NB4 (cell line): ENCODE results near the gene C10orf71.
A peak's percentile ranks its signal among the peaks of the same experiment; 100 is the strongest.

Experiments used
- DNase-seq: peaks from one replicate; pipeline ENCODE4 v3.0.0; 2010; ENCODE audit warnings: low read depth
- H3K4me3 ChIP-seq: one replicate; pipeline ENCODE4 v1.5.1; 2011; ENCODE audit warnings: mild to moderate bottlenecking, low read depth, low read length, moderate library complexity
- MYC ChIP-seq: IDR thresholded peaks from 2 replicates; pipeline ENCODE4 v1.6.1; 2011; ENCODE audit warnings: low read depth, low read length
- POLR2A ChIP-seq: IDR thresholded peaks from 2 replicates; pipeline ENCODE4 v1.6.1; 2011; ENCODE audit warnings: mild to moderate bottlenecking; ENCODE audit not compliant: insufficient read length; ENCODE audit errors: extremely low read depth
- TF ChIP-seq, protein P1 (sequence below): IDR thresholded peaks from one replicate; pipeline ENCODE4 v1.5.1; 2012; ENCODE audit warnings: low read depth, low read length
- TF ChIP-seq, protein P2 (sequence below): IDR thresholded peaks from 2 replicates; pipeline ENCODE4 v1.6.1; 2011; ENCODE audit warnings: low read depth, low read length

C10orf71 gene

DNA sequence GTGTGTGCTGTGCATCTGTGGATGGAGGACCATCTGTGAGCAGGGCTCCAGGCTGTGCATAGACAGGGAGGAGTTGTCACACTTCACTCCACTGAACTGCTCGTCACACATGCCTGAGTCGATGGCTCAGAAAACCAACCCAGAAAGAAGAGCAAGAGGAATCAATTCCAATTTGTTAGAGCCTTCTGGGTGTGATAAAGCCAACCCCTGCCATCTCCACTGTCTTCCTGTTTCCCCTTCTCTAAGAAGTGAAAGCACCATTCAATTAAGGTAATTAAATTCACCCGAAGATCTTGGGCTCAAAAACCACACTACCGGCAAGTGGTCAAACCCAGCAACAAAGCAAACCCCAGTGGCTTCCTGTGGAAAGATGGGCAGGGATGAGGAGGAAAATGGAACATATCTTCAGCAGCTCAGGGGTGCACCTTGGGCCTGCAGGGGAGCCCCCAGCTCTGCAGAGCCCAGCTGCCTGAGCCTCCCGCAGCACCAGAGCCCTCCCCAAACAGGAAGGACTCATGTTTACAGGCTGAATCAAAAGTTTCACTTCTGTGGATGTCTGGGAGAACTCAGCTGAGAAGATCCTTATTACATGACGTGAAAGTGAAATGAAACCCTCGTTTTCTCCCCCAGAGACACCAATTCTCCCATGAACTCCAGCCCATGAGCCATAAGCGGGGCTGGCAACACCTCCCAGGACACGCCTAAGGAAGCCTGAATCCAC is 10.9 kb downstream of the C10orf71 start:
- peak; percentile 81 for DNase-seq
- H3K4me3 ChIP-seq: peak overlapping the region; percentile 27
- TF ChIP-seq, protein P1, sequence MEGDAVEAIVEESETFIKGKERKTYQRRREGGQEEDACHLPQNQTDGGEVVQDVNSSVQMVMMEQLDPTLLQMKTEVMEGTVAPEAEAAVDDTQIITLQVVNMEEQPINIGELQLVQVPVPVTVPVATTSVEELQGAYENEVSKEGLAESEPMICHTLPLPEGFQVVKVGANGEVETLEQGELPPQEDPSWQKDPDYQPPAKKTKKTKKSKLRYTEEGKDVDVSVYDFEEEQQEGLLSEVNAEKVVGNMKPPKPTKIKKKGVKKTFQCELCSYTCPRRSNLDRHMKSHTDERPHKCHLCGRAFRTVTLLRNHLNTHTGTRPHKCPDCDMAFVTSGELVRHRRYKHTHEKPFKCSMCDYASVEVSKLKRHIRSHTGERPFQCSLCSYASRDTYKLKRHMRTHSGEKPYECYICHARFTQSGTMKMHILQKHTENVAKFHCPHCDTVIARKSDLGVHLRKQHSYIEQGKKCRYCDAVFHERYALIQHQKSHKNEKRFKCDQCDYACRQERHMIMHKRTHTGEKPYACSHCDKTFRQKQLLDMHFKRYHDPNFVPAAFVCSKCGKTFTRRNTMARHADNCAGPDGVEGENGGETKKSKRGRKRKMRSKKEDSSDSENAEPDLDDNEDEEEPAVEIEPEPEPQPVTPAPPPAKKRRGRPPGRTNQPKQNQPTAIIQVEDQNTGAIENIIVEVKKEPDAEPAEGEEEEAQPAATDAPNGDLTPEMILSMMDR: no peak
- TF ChIP-seq MYC (no peak), POLR2A (no peak)

DNA sequence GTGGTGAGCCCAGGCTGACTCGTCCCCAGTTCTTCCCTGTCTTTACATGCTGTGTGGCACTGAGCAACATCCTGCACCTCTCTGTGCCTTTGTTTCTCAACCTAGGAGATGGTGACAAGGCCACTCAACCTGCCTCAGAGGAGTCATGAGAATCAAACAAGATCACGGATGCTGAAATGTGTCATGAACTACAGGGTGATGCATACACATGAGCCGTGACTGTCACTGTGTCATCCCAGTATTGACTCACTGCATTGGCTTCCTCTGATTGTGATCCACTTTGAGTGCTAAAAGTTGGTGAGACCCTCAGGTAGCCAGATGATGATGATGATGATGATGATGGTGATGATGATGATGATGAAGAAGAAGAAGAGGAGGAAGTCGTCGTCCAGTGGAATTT is 11.5 kb downstream of the C10orf71 start:
- no peak overlapping the region for H3K4me3 ChIP-seq
- no peak for DNase-seq
- TF ChIP-seq POLR2A (no peak), MYC (no peak)
- TF ChIP-seq, protein P1: no peak
- TF ChIP-seq, protein P2, sequence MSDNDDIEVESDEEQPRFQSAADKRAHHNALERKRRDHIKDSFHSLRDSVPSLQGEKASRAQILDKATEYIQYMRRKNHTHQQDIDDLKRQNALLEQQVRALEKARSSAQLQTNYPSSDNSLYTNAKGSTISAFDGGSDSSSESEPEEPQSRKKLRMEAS: no peak

DNA sequence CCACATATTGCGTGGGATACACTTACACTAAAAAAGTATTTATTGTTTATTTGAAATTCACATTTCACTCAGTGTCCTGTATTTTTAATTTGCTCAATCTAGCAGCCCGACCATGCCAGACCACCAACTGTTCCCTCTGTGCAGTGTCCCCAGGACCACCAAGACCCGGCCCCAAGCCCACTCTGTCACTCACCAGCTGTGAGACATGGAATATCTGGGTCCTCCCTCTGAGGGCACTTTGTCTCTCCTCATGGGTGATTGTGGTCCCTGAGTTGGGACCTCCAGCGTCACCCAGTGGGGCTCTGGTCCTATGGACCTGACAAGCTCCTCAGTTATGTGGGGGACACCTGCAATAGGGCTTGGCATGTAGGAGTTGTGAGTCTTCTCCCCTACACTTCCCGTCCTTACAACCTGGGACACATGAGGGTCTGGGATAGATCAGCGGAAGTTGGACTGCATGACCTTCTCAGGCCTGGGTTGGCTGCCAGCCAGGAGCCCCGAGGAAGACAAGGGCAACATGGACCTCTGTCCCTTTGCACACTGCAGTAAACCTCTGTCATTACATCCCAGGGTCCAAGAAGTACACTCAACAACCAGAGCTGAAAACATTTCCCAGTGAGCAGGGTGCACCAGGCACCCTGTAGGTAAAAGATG is 12.1 kb downstream of the C10orf71 start:
- TF ChIP-seq, protein P1: no peak
- TF ChIP-seq POLR2A (no peak), MYC (no peak)
- TF ChIP-seq, protein P2: no peak
- no peak for DNase-seq
- no peak overlapping the region for H3K4me3 ChIP-seq

DNA sequence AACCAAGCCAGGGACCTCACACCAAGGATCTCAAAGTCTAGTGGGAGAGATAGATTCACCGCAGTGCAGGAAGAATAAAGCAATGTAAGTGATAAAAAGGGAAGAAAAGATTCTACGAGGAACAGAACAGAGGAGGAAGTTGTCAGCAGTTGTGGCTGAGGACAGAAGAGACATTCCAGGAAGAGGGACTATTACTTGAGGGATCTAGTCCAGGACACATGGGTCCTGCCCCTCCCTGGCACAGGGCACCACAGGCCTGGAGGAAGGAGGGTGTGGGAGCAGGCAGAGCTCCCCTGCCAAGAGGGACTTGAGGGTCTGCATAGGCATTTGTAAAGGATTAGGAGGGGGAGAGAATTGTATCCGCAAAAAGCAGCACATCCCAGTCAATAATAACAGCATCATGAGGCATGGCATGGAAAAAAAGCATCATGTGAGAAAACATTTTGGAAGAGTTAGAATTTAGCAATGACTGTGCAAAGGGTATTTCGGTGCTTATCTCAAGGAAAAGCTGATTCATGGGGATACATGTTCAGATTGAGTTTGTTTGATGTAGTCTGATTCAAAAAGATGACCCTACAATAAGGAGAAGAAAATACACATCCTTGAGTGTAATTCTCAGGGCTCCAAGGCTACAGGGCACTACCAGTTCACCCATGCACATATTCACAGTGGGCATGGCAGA is 12.7 kb downstream of the C10orf71 start:
- TF ChIP-seq POLR2A: no peak
- no peak for TF ChIP-seq MYC
- TF ChIP-seq, protein P1: no peak
- TF ChIP-seq, protein P2: no peak
- H3K4me3 ChIP-seq: no peak overlapping the region
- no peak for DNase-seq

DNA sequence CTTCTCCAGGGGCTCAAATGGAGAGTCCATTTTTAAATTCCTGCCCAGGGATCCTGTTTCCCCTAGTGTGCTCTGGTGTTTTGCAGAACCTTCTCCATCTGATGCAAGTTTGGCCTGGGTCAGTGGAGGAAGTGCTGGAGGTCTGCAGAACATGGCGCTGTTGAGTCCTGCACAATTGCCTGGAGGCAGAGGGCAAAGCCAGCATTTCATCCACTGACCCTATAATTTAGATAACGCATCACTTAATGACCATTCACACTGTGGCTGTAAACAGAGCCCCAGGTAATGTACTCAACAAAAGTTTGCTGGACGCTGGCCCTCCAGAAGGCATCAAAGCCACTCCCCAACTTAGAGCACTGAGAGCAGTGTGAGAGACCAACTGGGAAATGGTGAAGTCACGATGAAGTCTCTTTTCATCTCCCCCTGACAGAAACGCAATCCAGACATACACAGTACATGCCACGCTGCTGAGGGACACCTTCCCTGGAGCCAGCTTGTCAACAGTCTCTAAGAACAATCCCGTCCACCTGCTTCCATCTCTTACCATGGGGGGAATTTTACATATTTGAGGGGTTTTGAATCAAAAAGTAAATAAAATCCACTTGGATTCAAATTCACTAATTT is 13.4 kb downstream of the C10orf71 start:
- no peak for DNase-seq
- TF ChIP-seq, protein P1: no peak
- TF ChIP-seq MYC (no peak), POLR2A (no peak)
- H3K4me3 ChIP-seq: no peak overlapping the region
